ENCODE results near the gene GNAI2. TPM values are rescaled to one million over a fixed set of nuclear protein-coding genes. Genes with fewer than 3 reads are reported as not detected.
"Not testable (repeated sequence)": the region's sequence is repeated elsewhere in the genome, so short reads cannot be mapped to it uniquely, and the experiment has no call there.

The GNAI2 gene
- polyA plus RNA-seq, 1 donor: 118 TPM

GRCh38 chr3:50204804-50205412, 31.1 kb upstream of the GNAI2 start, which contains the start of gene SLC38A3:
TSS of gene SLC38A3 (plus strand) at chr3:50205271. CDS start at chr3:50214200, 8,929 bp downstream.
- H3K4me1 ChIP-seq (ENCODE audit: control insufficient read depth, insufficient read depth, low read length): peaks cover 20% of the 10 kb centered on the region
- H3K27me3 ChIP-seq (ENCODE audit: control insufficient read depth, insufficient read depth, low read length): peaks cover 39% of the 10 kb centered on the region
- H3K27ac ChIP-seq (ENCODE audit: low read length): no peak within 1 kb of the TSS
- H3K4me3 ChIP-seq (ENCODE audit: low read length): peak within 1 kb of the TSS; percentile 28
- no peaks in the 10 kb centered on the region for H3K36me3 ChIP-seq (ENCODE audit: control insufficient read depth, insufficient read depth, low read length)
- WGBS (ENCODE audit: insufficient coverage, low lambda C conversion rate): no CpG with 5 or more reads among the region's 41 CpGs
- DNase-seq: no peak
- peaks cover 8% of the 10 kb centered on the region for H3K9me3 ChIP-seq (ENCODE audit: control insufficient read depth, low read depth, low read length)

DNA sequence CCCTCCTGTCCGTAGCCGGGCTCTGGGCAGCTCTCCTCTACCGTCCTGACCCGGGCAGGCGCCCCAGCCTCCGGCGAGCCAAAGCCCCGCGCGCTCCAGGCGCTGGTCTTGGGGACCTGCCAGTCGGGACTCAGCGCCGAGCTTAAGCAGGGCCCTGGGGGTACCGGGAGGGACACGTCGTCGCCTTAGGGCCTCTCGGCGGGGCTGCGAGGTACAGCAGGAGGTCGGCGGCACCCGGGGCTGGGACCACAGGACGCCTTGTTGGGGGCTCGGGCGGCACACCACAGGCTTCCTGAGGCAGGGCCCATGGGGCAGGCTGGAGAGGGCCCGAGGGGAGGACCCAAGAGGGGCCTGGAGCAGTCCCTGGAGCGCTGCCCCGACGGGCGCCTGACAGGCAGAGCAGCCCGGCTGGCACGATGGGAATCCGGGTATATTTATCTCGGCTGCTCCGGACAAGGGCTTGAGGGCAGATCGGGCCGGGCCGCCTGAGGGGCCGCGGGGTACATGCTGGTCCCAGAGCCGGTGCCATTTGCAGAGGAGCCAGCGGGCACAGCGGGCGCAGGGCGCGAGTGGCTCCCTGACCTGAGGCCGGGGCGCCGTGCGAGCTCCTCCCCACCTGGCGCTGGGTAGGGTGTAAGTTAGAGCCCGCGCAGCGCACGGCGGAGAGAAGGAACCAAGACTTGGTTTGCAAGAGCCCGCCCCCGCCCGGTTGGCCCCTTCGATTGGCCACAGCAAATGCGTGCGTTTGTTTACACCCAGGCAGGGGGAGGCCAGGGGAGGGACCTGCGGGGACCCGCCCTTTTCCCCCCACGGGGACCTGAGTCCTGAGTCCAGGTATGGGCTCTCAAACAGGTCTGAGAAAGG, 30.4 kb upstream of the GNAI2 start:
- Histone ChIP-seq H3K27ac (ENCODE audit: low read length) (no peak overlapping the region), H3K4me1 (ENCODE audit: control insufficient read depth, insufficient read depth, low read length) (peaks cover 28% of the 10 kb centered on the region), H3K4me3 (ENCODE audit: low read length) (peak overlapping the region; percentile 28), H3K27me3 (ENCODE audit: control insufficient read depth, insufficient read depth, low read length) (peaks cover 39% of the 10 kb centered on the region), H3K9me3 (ENCODE audit: control insufficient read depth, low read depth, low read length) (peaks cover 8% of the 10 kb centered on the region), H3K36me3 (ENCODE audit: control insufficient read depth, insufficient read depth, low read length) (no peaks in the 10 kb centered on the region)
- WGBS (ENCODE audit: insufficient coverage, low lambda C conversion rate): no CpG with 5 or more reads among the region's 67 CpGs
- peak in 1 of 2 donors; percentile 61 for DNase-seq

- Histone ChIP-seq H3K9me3 (ENCODE audit: control insufficient read depth, low read depth, low read length) (peaks cover 8% of the 10 kb centered on the region), H3K4me3 (ENCODE audit: low read length) (no peak overlapping the region), H3K27me3 (ENCODE audit: control insufficient read depth, insufficient read depth, low read length) (peaks cover 39% of the 10 kb centered on the region), H3K4me1 (ENCODE audit: control insufficient read depth, insufficient read depth, low read length) (peaks cover 39% of the 10 kb centered on the region), H3K27ac (ENCODE audit: low read length) (no peak overlapping the region), H3K36me3 (ENCODE audit: control insufficient read depth, insufficient read depth, low read length) (no peaks in the 10 kb centered on the region)
- 100% methylated on average over 1 of the region's 17 CpGs for WGBS (ENCODE audit: insufficient coverage, low lambda C conversion rate)
- DNase-seq: no peak
Observed at GRCh38 chr3:50207359-50208042, 28.5 kb upstream of the GNAI2 start.

GRCh38 chr3:50208677-50209344, 27.2 kb upstream of the GNAI2 start:
- H3K9me3 ChIP-seq (ENCODE audit: control insufficient read depth, low read depth, low read length): peaks cover 8% of the 10 kb centered on the region
- H3K27me3 ChIP-seq (ENCODE audit: control insufficient read depth, insufficient read depth, low read length): peaks cover 30% of the 10 kb centered on the region

DNA sequence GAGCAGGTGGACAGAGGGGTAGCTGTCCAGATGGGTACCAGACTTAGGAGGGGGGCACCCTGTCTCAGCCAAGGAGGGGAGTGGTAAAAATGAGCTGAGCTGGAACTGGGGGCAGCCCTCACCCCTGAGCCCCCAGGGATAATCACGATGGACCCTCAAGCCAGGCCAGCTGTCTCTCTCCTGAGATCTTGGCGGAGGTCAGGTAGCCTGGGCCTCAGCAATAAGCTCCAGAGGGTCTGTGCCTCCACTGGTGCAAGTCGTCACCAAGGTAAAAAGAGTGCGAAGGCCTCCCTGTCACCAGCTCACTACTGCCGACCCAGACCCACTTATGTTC, 25.9 kb upstream of the GNAI2 start:
- H3K27me3 ChIP-seq (ENCODE audit: control insufficient read depth, insufficient read depth, low read length): peaks cover 18% of the 10 kb centered on the region
- peak overlapping the region; percentile 39 for H3K27ac ChIP-seq (ENCODE audit: low read length)
- no peak for DNase-seq
- WGBS (ENCODE audit: insufficient coverage, low lambda C conversion rate): no CpG with 5 or more reads among the region's 5 CpGs
- peaks cover 34% of the 10 kb centered on the region for H3K4me1 ChIP-seq (ENCODE audit: control insufficient read depth, insufficient read depth, low read length)
- peaks cover 7% of the 10 kb centered on the region for H3K9me3 ChIP-seq (ENCODE audit: control insufficient read depth, low read depth, low read length)
- H3K4me3 ChIP-seq (ENCODE audit: low read length): no peak overlapping the region
- H3K36me3 ChIP-seq (ENCODE audit: control insufficient read depth, insufficient read depth, low read length): no peaks in the 10 kb centered on the region

More at GRCh38 chr3:50208677-50209344, 27.2 kb upstream of the GNAI2 start:
- DNase-seq: no peak
- 100% methylated on average over 2 of the region's 14 CpGs for whole genome bisulfite sequencing (ENCODE audit: insufficient coverage, low lambda C conversion rate)
- peaks cover 39% of the 10 kb centered on the region for H3K4me1 ChIP-seq (ENCODE audit: control insufficient read depth, insufficient read depth, low read length)
- H3K4me3 ChIP-seq (ENCODE audit: low read length): no peak overlapping the region
- H3K27ac ChIP-seq (ENCODE audit: low read length): no peak overlapping the region
- H3K36me3 ChIP-seq (ENCODE audit: control insufficient read depth, insufficient read depth, low read length): no peaks in the 10 kb centered on the region

DNA sequence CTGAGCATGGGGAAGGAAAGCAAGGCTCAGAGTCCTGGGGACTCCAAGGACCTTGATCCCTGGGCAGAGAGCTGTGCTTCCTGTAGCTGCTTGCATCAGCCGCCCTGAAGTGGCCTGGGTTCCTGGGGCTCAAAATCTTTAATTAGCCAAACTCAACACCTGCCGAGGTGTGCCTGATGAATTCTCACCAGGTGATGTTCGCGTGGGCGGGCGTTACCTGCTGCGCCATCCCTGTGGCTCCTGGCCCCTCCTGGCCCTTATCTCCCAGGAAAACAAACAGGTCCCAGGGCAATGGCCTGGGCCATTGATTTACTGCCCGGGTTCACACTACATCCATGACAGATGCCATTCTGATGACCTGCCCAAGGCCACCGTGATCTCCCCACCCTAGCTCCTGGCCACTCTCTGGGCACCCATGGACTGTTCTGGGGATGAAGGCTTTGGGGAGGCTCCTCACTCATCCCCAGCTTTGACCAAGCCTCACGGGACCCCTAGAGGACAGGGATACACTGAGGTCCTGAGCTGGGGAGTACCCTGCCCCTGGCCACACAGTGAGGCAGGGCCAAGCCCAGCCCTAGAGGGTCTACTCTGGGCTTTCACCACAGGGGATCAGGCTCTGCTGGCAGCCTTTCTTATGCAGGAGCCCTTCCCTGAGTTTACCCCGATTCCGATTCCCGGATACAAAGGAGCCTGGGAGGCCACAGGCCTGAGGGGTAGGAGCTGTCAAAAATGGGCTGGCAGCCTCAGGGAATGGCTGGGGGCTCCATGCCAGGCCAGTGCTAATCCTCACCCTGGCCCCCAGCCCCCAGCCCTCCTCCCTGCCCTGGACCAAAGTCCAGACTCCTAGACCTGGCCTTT, 25.3 kb upstream of the GNAI2 start:
- no peaks in the 10 kb centered on the region for H3K36me3 ChIP-seq (ENCODE audit: control insufficient read depth, insufficient read depth, low read length)
- peaks cover 1% of the 10 kb centered on the region for H3K9me3 ChIP-seq (ENCODE audit: control insufficient read depth, low read depth, low read length)
- WGBS (ENCODE audit: insufficient coverage, low lambda C conversion rate): no CpG with 5 or more reads among the region's 13 CpGs
- H3K4me3 ChIP-seq (ENCODE audit: low read length): no peak overlapping the region
- H3K4me1 ChIP-seq (ENCODE audit: control insufficient read depth, insufficient read depth, low read length): peaks cover 28% of the 10 kb centered on the region
- peak overlapping the region; percentile 39 for H3K27ac ChIP-seq (ENCODE audit: low read length)
- DNase-seq: peak; percentile 74 to 89
- peaks cover 12% of the 10 kb centered on the region for H3K27me3 ChIP-seq (ENCODE audit: control insufficient read depth, insufficient read depth, low read length)

DNA sequence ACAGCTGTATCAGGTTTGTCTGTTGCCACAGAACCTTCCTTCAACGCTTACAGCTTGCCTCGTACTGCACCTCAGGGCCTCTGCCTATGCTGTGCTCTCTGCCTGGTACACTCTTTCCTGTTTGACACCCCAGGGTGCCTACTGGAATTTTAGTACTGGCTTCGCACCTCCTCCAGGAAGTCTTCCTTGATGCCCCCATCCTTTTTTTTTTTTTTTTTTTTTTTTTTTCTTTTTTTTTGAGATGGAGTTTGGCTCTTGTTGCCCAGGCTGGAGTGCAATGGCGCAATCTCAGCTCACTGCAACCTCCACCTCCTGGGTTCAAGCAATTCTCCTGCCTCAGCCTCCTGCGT, 24.7 kb upstream of the GNAI2 start:
- not testable (repeated sequence) for DNase-seq

GRCh38 chr3:50211930-50212329, 24.1 kb upstream of the GNAI2 start:
- Histone ChIP-seq H3K36me3 (ENCODE audit: control insufficient read depth, insufficient read depth, low read length) (no peaks in the 10 kb centered on the region), H3K9me3 (ENCODE audit: control insufficient read depth, low read depth, low read length) (no peaks in the 10 kb centered on the region), H3K27ac (ENCODE audit: low read length) (no peak overlapping the region), H3K27me3 (ENCODE audit: control insufficient read depth, insufficient read depth, low read length) (peaks cover under 1% of the 10 kb centered on the region), H3K4me3 (ENCODE audit: low read length) (no peak overlapping the region), H3K4me1 (ENCODE audit: control insufficient read depth, insufficient read depth, low read length) (peaks cover 25% of the 10 kb centered on the region)
- DNase-seq: no peak
- no CpG with 5 or more reads among the region's 2 CpGs for WGBS (ENCODE audit: insufficient coverage, low lambda C conversion rate)

More for the DNA sequence above, 24.7 kb upstream of the GNAI2 start:
- H3K9me3 ChIP-seq (ENCODE audit: control insufficient read depth, low read depth, low read length); H3K27me3 ChIP-seq (ENCODE audit: control insufficient read depth, insufficient read depth, low read length); H3K4me3 ChIP-seq (ENCODE audit: low read length); H3K36me3 ChIP-seq (ENCODE audit: control insufficient read depth, insufficient read depth, low read length): not testable (repeated sequence)
- Histone ChIP-seq H3K4me1 (ENCODE audit: control insufficient read depth, insufficient read depth, low read length) (peaks cover 25% of the 10 kb centered on the region), H3K27ac (ENCODE audit: low read length) (peak overlapping the region; percentile 39)
- no CpG with 5 or more reads among the region's 5 CpGs for WGBS (ENCODE audit: insufficient coverage, low lambda C conversion rate)

GRCh38 chr3:50212502-50212901, 23.5 kb upstream of the GNAI2 start:
- Histone ChIP-seq H3K27me3 (ENCODE audit: control insufficient read depth, insufficient read depth, low read length) (no peaks in the 10 kb centered on the region), H3K36me3 (ENCODE audit: control insufficient read depth, insufficient read depth, low read length) (no peaks in the 10 kb centered on the region), H3K27ac (ENCODE audit: low read length) (no peak overlapping the region), H3K9me3 (ENCODE audit: control insufficient read depth, low read depth, low read length) (no peaks in the 10 kb centered on the region), H3K4me3 (ENCODE audit: low read length) (no peak overlapping the region), H3K4me1 (ENCODE audit: control insufficient read depth, insufficient read depth, low read length) (peaks cover 25% of the 10 kb centered on the region)
- no CpG with 5 or more reads among the region's 4 CpGs for WGBS (ENCODE audit: insufficient coverage, low lambda C conversion rate)
- DNase-seq: no peak

Measured in large intestine (tissue), 3 donors.